D341Med (cell line): ENCODE measurements around the gene DCAF6.

Experiments
- DNase-seq: peaks from one replicate; pipeline ENCODE4 v3.0.0; 2012; ENCODE audit warnings: low spot score

The DCAF6 gene

DNA sequence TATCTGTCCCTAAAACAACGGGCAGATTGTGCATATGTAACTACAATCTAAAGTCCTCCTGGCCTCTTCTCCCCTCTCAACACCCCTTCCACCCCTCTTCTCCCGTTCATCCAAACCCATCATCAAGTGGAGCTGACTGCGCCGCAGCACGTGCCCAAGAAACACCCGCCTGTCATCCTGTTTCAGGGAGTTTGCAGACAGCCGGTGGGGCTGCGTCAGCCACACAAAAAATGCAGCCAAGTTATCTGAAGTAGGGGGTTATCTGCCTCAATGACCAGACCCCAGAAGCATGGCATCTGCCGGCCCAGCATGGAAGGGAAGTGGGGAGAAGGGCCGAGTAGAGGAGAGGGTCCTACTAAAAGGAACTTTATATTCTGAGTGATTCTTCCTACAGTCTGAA lies 151.2 kb downstream of the DCAF6 start:
- DNase-seq, result no peak

DNA sequence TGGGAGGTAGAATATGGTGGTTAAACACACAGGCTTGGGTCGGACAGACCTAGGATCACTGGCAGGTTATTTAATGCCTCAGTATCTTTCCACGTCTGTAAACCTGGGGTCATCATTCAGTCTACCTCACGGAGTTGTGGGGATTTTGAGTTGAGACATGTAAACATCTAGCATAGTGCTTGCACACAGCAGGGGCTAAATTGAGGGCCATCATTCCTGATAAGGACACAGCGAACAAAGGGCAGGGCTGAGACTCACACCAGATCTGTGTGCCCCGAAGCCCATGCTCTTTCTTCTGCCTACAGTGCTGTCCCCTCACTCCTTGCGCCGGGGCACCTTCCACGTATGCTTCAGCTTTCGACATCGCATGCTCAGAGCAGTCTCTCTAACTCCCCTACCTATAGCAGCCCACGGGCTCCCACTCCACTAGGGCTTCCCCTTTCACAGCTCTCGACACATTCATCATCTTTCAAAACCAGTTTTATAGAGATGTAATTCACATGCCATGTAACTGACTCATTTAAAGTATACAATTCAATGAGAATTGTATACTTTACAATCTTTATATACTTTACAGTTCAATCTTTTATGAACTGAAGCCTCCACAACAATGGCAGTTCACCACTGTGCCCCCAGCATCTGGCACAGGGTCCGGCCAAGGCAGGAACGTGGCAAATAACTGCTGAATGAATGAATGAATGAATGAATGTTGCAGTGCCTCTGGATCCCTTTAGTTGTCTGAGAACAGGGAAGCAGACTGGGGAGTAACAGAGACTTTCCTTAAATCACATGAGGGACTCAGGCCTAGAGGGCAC lies 152.2 kb downstream of the DCAF6 start:
- no peak for DNase-seq

DNA sequence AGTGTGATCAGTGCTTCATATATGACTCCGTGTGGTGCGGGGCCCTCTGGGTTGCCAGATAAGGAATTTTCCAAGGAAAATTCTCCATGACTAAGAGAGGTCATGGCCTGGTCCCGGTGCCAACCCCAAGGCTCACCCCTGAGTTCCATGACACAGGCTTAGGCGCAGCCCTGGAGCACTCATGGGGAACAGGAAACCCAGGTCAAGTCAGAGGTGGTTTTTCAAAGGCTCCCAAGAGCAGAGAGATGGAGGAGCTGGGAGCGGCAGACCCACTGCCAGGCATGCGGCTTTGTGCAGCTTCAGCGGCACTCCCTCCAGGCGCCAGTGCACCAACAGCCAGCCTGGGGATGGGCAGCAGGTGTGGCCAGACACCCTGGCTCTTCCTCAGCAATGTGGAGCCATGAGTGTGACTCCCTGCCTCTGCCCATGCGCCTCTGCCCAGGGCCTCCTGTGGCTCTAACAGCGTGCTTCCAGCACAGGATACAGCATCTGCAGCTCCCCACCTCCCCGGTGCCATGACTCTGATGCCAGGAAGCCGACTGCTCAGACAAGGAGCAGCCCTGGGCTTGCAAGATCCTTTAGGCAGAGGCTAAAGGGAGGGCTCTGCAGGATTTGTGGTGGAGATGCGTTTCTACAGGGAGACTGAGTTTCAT lies 153.0 kb downstream of the DCAF6 start:
- no peak for DNase-seq

DNA sequence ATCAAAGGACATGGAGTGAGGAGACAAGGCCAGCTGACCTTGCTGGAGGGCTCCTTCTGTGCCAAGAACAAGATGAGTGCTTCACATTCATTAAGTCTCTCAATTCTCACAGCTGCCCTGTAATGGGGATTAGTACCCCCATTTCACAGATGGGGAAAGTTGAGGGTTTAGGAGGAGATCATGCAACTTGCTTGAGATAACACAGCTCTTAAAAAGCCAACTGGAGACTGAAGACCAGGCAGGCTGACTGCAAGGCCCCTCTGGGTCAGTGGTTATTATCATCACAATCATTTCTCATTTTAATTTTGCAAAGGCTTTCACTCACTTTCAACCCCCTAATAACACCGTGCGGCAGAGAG lies 153.5 kb downstream of the DCAF6 start:
- no peak for DNase-seq

DNA sequence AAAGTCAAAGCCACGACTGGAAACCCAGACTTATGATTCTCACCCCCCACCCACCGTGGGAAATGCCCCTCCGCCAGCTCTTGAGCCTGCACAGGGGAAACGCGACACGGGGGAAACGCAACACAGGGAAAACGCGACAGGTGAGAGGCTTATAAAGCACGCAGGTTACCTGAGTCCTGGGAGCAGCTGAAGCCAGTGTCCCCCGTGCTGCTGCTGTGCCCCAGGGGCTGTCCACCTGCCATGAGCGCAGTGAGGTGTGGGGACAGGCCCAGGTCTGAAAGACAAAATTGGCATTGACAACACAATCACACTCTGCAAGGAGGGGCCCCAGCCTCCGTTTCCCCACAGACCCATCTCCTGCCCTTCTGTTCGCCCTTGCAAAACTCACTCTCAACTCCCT lies 153.9 kb downstream of the DCAF6 start:
- no peak for DNase-seq

DNA sequence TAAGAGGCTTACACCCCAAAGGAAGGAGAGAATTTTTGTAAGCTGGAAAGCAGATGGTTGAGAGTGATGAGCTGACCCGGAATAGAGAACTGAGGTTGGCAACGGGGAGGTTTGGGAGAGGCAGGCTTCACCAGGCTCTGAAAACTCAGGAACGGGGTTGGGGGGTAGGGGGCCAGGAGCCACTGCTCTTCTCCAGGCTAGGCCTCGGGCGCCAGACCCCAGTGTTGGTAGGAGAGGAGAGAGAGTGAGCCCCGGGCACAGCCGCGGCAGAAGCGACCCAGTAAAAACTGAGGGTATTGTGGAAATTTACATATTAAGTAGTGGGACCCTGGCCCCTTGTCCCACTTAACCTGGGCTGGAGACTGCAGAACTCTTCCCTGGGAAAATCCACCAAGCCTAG lies 154.6 kb downstream of the DCAF6 start:
- no peak for DNase-seq

DNA sequence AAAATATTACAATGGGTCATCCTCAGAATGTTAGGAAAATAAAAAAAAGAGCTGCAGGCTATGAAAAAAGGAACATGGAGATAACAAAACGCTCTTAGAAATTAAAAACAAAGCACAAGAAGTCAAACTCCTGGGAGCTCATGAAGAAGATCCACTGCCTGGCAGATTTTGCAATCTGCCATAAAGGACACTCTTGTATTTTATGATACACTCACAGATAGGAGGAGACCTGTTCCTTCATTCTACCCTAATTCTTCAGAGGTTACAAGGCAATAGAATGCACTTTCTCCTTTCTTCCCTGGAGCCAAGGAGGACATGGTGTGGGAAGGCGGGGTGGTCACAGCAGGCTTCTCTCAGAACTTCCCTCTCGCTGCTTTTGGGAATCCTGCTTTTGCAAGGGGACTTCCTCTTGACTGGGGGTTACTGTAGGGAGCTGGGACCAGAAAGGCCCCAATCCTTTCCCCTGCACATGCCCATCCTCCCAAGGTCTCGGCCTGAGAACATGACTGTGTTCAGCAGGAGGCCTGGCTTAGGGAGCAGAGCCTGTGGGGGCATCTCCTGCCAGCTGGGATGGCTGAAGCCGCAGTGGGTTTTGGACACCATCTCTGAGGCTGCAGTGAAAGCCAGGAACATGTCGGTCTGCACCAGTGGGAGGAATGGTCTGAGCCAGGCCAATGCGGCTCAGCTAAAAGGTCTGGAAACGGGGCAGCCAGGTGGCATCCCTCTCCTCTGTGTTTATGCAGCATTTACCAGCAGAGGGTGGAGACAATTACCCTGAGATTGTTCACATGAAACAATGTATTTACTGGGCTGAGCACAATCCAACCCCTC lies 155.5 kb downstream of the DCAF6 start:
- peak; percentile 25 for DNase-seq

DNA sequence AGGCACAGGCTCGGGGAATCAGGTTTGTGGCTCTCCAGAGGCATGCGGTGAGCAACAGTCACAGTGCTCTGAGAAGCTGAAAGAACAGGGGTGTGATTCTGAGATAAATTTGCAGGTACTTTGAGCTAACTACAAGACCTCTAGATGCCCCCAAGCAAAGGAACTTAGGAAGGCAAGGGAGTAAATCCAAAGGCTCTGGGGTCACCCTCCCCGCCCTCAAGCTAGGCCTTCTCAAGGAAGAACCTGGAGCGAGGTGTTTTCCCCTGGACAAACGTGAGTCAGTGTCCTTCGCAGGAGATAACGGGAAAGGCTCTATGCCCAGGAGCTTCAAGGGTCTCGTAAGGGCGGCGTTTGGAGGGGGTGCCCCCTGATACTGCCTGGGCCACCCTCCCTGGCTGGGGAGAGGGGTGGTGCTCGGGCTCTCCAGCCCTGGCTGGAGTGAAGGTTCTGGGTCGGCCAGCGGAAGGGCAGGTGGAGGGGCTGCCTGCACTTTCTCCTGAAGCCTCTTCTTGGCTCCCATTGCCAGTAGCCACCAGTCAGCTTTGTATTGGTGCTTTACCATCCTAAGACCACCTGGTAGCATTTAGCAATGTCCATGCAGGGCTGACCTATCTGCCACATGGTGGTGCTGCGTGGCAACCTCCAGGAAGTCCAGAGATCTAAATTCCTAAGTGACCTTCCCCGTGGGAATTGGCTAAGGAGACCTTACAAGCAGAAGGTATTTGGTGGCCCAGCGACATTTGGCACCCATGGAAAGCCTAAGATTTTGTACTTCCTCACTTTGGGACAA lies 156.3 kb downstream of the DCAF6 start:
- DNase-seq, result peak; percentile 14

DNA sequence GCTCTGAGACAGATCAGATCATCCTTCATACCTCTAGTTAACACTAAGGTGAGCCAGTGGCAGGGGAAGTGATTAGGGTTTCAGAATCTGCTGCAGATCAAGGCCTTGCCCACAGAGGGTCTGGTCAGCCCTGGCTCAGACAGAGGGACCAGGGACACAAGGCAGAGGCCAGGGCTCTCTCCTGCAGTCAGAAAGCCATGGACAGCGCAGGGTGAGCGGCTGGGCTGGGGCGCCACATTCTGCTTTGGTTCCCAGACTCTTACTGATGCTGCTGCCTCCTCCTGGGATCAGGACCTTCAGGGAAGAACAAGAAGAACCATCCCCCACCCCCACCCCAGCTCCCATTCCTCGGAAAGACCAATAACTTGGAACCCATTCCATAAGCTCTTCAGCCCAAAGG lies 157.1 kb downstream of the DCAF6 start:
- DNase-seq, result peak; percentile 28

DNA sequence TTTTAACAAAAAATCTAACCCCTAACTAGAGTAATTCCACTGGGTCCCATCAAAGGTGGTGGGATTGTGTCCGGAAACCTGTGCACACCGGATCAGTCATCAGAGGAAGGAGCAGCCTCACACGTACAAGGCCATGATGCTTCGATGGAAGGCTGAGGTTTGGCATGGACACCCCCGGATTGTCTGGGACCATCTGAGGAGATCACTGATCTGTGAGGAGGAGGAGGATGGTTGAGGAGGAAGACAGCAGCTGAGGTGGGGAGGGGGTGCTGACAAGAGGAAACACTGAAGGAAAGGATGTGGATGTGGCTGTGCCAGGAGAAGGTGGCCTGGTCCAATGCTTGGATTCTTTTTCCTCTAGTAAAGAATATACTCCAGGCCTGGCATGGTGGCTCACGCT lies 159.0 kb downstream of the DCAF6 start:
- DNase-seq, result no peak

DNA sequence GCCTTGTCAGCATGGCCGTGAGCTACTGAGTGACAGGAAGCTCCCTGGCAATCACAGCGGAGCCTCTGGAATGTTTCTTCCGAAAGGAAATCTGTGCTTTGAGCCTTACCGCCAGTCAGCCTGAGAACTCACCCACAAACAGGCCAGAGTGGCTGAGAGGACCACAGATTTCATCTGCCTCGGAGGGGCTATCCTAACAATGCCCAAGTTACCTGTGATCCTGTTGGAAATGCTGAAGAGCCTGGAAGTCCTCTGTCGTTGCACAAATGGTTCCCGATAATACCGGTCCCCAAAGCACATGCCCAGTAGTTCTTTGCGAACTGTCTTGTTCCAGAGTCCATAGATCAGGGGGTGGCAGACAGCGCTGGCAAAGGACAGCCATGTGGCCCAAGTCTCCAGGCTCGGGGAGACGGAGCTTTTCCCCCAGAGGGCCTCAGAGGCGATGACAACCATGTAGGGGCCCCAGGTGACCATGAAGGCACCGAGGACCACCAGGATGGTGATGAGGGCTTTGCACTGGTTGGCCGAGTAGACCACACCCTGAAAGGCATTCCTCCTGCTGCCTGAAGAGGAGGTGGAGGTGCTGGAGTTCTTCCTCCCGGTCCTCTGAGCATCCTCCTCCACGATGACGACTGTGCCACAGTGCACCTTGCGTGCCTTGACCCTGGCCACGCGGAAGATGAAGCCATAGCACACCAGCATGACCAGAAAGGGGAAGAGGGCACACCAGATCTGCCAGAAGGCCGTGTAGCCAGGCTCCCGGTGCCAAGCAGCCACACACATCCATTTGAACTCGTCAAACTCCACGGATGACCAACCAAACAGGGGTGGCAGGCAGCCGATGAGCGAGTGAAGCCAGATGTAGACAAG lies 160.0 kb downstream of the DCAF6 start:
- DNase-seq, result peak; percentile 17

DNA sequence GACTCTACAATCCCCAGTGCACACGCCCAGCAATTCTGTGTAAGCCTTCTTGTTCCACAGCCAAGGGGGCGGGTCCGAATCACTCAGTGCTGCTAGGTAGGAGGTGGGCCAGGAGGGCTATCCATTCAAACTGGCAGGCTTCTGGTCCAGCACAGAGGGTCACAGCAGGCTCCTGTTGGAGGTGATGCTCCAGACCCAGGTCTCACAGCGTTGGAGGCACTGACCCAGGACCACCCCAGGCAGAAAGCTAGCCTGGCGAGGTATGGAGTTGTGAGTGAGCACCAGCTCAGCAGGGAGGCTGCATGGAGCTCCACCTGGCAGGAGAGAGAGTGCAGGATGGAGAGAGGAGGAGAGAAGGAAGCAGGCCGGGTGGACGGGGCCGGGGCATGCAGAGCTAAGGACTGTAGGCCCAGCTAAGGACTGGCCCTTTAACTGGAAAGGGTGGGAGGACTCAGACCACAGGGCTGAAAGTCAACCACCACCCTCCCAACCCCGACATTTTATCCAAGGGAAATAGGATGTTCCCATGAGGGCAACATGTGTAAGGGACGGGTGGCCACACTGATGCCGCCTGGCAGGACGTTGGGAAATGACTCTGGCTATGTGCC lies 161.5 kb downstream of the DCAF6 start:
- peak; percentile 32 for DNase-seq

DNA sequence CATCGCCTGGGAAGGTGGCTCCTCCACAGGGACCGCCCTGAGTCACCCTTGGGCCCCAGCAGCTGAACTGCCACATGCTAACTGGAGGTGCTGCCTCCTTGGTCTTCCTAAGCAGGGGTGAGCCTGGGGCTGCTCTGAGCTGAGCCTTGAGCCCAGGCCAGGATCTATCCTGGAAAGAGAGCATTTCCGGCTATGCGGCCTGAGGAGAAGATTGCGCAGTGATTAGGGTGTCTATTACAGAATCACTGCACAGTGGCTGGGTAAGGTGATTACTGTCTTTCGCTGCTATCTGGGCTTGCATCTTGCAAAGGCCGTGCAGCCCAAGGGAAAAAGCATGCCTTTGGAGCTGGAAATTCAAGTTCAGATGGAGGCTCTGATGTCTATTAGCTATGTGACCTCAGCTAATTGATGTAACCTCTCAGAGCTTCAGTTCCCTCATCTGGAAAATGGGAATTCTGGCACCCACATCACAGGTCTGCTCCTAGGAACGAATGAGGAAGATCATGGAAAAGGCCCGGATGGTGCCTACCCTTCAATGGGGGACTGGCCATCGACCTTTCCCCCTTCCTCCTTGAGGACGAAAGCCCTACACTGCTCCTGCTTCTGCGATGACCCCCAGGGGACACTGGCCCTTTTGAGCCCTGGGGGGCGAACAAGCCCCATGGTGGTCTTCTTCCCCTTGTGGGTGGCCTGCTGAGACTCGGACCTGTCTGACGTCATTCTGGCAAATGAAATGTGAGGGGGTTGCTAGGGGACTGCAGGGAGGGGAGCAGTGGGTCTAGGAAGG lies 162.2 kb downstream of the DCAF6 start:
- DNase-seq, result peak; percentile 27

DNA sequence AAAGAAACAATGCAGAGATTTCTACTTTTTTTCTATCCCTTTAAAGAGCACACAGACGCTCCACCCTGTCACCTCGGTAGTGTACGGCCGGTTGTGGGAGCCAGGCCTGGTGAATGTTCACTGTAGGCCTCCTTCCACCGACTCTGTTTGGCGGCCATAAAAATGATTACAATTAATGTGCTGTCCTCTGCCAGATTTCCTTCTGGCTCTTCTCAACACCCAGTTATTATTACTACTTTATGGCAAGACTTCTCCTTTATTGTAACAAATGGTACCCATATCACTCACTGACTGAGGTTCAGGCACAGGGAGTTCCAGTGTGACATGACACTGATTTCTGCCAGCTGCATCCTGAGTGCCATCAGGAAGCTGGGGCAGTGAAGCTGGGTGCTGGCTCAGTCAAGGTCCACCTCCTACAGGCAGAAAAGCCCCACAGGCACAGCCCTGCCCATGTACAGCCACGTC lies 162.9 kb downstream of the DCAF6 start:
- DNase-seq, result peak; percentile 28

DNA sequence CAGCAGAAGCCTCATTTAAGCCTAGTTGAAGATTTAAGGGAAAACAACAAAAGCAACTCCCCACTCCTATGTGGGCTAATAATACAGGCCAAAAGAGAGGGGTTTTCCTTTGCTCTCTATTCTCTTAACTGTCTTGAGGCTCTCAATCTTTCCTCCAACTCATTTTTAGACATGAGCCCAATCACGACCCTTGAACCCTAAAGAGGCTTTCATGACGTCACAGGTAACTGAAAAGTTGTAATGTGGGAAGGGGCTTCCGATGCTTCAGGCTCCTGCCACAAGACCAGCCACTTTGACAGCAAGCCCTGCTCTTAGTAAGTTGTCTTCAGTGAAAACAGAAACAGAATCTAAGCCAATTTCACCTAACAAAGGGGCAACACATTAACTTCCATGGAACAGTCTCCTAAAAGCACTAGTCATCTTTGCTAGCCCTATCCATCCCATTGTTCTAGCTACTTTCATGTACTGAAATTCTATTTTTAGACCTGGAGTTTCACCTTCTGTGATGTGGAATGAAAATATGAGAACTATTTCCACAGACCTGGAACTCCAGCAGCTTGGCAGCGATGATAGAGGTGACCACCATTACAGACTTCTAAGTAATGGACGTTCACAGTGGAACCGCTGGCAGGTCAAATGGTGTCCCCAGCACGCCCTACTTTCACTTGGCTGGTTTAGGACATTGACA lies 164.0 kb downstream of the DCAF6 start:
- no peak for DNase-seq

DNA sequence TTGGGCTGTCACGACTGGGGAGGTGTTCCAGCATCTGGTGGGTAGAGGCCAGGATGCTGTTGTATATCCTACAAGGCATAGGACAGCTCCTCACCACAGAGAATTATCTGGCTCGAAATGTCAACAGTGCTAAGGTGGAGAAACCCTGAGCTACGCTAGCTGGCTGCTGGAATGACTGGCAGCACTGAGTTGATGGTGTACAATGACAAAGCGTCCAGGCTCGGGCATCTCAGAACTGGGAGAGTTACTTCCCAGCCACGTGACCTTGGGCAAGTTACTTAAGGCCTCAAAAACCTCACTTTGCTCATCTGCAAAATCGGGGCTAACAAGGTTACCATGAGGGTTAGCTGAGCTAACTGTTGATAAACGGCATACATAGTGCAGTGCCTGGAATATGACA lies 164.9 kb downstream of the DCAF6 start:
- no peak for DNase-seq

DNA sequence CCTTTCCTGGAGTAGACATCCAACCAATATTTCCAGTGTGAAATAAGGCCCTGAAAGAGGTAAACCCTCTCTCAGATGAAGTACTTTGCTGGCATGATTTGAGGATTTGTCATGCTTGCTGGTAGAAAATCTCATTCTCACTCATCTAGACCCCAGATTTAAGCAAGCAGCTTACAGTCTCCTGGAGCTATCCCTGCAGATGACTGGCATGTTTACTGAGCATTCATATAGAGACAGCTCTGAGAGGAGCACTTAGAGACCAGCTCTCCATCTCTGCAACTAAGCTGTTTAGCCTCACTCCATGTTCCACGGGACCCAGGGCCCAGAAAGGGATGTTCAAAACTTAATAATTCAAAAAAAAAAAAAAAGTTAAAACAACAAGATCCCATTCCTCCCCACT lies 166.0 kb downstream of the DCAF6 start:
- DNase-seq, result no peak

DNA sequence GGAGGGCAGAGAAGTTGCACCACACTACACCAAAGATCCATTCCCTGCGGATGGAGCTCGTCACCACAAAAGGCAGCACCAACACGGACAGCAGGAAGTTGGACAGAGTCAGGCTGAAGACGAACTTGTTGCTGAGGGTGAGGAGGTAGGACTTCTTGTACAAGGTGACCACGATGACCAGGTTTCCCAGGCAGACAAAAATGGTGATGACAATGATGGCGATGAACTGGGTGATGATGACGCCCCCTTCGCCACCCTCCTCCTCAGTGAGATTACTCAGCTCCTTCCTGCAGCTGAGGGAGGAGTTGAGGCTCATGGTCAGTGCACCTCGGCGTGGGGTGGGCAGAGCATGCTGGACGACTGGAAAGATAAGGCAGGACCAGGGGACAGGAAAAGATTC lies 168.1 kb downstream of the DCAF6 start:
- DNase-seq, result no peak

DNA sequence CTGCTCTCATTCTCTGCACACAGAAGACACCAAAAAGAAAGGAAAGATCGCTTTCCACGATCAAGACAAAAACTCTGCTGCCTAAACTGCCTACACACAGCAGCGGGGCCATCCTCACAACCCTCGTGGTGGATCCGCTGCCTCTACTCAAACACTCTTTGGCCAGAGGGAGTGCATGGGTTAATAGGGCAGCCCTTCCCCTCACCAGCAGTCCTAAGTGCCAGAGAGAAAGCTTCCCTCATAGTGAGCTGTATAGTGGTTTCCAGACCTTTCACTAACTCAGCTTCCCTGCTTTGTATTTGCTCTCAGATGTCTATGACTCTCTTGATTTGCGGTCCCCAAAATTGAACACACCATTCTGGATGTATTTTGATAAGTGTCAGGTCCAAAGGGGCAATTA lies 169.4 kb downstream of the DCAF6 start:
- DNase-seq, result no peak
